Caco-2 (cell line): ENCODE measurements around the gene ERBB4. TPM values are rescaled to one million over a fixed set of nuclear protein-coding genes. Genes with fewer than 3 reads are reported as not detected.

Source experiments
- BruUV-seq: library from RNA; stranded (reverse); fragments of 400-500 nt; replicated peaks from 2 replicates; lab custom pipeline; 2021; lab: Mats Ljungman, UMichigan
- CTCF ChIA-PET: fragments of 300-600 bp; sonication (Branson Sonifier 250); formaldehyde crosslinking; loops from one replicate; lab custom pipeline; 2022; ENCODE audit warnings: antibody characterized with exemption; lab: Charles Lee
- POLR2A ChIA-PET: fragments of 300-600 bp; sonication (Branson Sonifier 250); formaldehyde crosslinking; loops from one replicate; lab custom pipeline; 2022; ENCODE audit warnings: antibody characterized with exemption; lab: Charles Lee
- DNase-seq, 2 experiments: peaks; one replicate each; pipeline versions ENCODE4 v3.0.0 to v3.0.0-alpha.2; 2020 to 2022
- H3K27me3 ChIP-seq: replicated peaks from 2 replicates; pipeline ENCODE4 v1.6.0; 2011; ENCODE audit warnings: low read length; ENCODE audit not compliant: control insufficient read depth, insufficient read depth
- H3K36me3 ChIP-seq: 2 replicates; pipeline ENCODE4 v1.5.1; 2011; ENCODE audit warnings: low read length; ENCODE audit not compliant: control insufficient read depth, insufficient read depth
- H3K4me1 ChIP-seq: fragments of 250-450 bp; sonication (Bioruptor Pico); 2 replicates; pipeline ENCODE4 v1.5.1; 2020; ENCODE audit warnings: mild to moderate bottlenecking
- H3K4me3 ChIP-seq: 2 replicates; pipeline ENCODE4 v1.5.1; 2011; ENCODE audit warnings: low read depth, mild to moderate bottlenecking, control low read depth, low read length
- H3K9me3 ChIP-seq: fragments of 250-450 bp; sonication (Bioruptor Pico); 2 replicates; pipeline ENCODE4 v1.5.1; 2020; ENCODE audit warnings: mild to moderate bottlenecking, moderate library complexity
- H3K27ac Mint-ChIP-seq: one replicate; pipeline ENCODE4 v1.8.0; 2022; ENCODE audit warnings: mixed read lengths; ENCODE audit not compliant: unreplicated experiment
- H3K27me3 Mint-ChIP-seq: one replicate; pipeline ENCODE4 v1.8.0; 2022; ENCODE audit warnings: mixed read lengths; ENCODE audit not compliant: insufficient read depth, unreplicated experiment
- H3K36me3 Mint-ChIP-seq: one replicate; pipeline ENCODE4 v1.8.0; 2022; ENCODE audit warnings: mild to moderate bottlenecking, mixed read lengths; ENCODE audit not compliant: insufficient read depth, unreplicated experiment
- H3K4me1 Mint-ChIP-seq: one replicate; pipeline ENCODE4 v1.8.0; 2022; ENCODE audit warnings: low read depth, mixed read lengths; ENCODE audit not compliant: unreplicated experiment
- H3K4me3 Mint-ChIP-seq: one replicate; pipeline ENCODE4 v1.8.0; 2022; ENCODE audit warnings: mild to moderate bottlenecking, moderate library complexity, mixed read lengths; ENCODE audit not compliant: unreplicated experiment
- H3K9me3 Mint-ChIP-seq: one replicate; pipeline ENCODE4 v1.8.0; 2022; ENCODE audit warnings: mixed read lengths; ENCODE audit not compliant: unreplicated experiment
- CTCF ChIP-seq, 2 experiments: fragments of 200-600 bp in 1 of 2; IDR thresholded peaks; 1 replicate in 1 of 2; 2 replicates in 1 of 2; pipeline versions ENCODE4 v1.5.1 to v1.8.0; 2011 to 2022; ENCODE audit warnings: antibody characterized with exemption in 1 of 2, control low read depth in 1 of 2, inconsistent platforms in 1 of 2, low read depth in 1 of 2, low read length in 1 of 2, mild to moderate bottlenecking in 1 of 2, moderate library complexity in 1 of 2; ENCODE audit not compliant: insufficient read depth in 1 of 2, severe bottlenecking in 1 of 2, unreplicated experiment in 1 of 2
- intact Hi-C: fragments of 100-400 bp; cut with micrococcal nuclease; formaldehyde crosslinking; loops from one replicate; pipeline ENCODE4 v1.10.0; 2022; ENCODE audit not compliant: unreplicated experiment
- total RNA-seq: library from RNA; stranded (reverse); gene quantifications from 2 replicates; pipeline ENCODE4 v1.2.3, GENCODE V29; 2022

The ERBB4 gene
- total RNA-seq, 1 experiment from 2014 or later = not detected

GRCh38 chr2:211854832-211855231, 683.8 kb downstream of the ERBB4 start:
- H3K4me1 ChIP-seq = no peaks in the 10 kb centered on the region

DNA sequence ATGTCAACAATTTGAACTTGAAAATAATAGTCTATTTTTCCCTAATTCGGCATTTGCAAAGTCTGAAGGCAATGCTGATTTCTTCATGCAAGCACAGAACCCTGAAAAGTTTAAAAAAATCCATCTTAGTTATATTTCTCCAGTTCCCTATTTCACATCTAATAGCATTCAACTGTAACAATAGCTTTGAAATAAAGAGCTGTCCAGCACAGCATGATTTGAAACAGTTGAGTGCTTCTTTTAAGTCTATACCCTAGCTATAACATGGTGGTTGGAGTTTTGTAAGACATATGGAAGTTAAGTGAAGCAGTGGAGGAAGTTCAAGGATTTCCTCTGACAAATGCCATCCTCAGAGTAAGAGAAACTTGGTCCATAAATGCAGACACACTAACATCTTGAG, 691.9 kb downstream of the ERBB4 start:
- ChIA-PET POLR2A (no interaction called here), CTCF (no interaction called here)
- no TSS peak for BruUV-seq
- no peak overlapping the region for H3K27ac Mint-ChIP-seq
- H3K27me3 ChIP-seq = no peaks in the 10 kb centered on the region
- H3K4me3 Mint-ChIP-seq = no peak overlapping the region
- H3K27me3 Mint-ChIP-seq = no peaks in the 10 kb centered on the region
- DNase-seq = no peak
- H3K4me1 ChIP-seq = no peaks in the 10 kb centered on the region
- H3K4me1 Mint-ChIP-seq = no peaks in the 10 kb centered on the region
- no peak for TF ChIP-seq CTCF (IDR thresholded peaks at IDR 0.05; ENCODE audit: insufficient read depth in 1 of 2, low read depth in 1 of 2, low read length in 1 of 2, severe bottlenecking in 1 of 2, unreplicated experiment in 1 of 2)
- H3K36me3 Mint-ChIP-seq = no peaks in the 10 kb centered on the region
- no peaks in the 10 kb centered on the region for H3K9me3 Mint-ChIP-seq
- H3K36me3 ChIP-seq = no peaks in the 10 kb centered on the region
- H3K4me3 ChIP-seq = no peak overlapping the region
- intact Hi-C loops = no loop called here
- no peaks in the 10 kb centered on the region for H3K9me3 ChIP-seq

More at GRCh38 chr2:211854832-211855231, 683.8 kb downstream of the ERBB4 start:
- DNase-seq = no peak
- ChIA-PET CTCF (no interaction called here), POLR2A (no interaction called here)
- H3K4me3 Mint-ChIP-seq = no peak overlapping the region
- H3K36me3 Mint-ChIP-seq = no peaks in the 10 kb centered on the region
- Histone ChIP-seq H3K36me3 (no peaks in the 10 kb centered on the region), H3K9me3 (no peaks in the 10 kb centered on the region), H3K4me3 (no peak overlapping the region), H3K27me3 (no peaks in the 10 kb centered on the region)
- H3K9me3 Mint-ChIP-seq = no peaks in the 10 kb centered on the region
- intact Hi-C loops = no loop called here
- no peak overlapping the region for H3K27ac Mint-ChIP-seq
- H3K27me3 Mint-ChIP-seq = no peaks in the 10 kb centered on the region
- no peaks in the 10 kb centered on the region for H3K4me1 Mint-ChIP-seq
- TF ChIP-seq CTCF (IDR thresholded peaks at IDR 0.05; ENCODE audit: insufficient read depth in 1 of 2, low read depth in 1 of 2, low read length in 1 of 2, severe bottlenecking in 1 of 2, unreplicated experiment in 1 of 2) = no peak
- BruUV-seq = no TSS peak

- Histone ChIP-seq H3K4me1 (no peaks in the 10 kb centered on the region), H3K4me3 (no peak overlapping the region), H3K36me3 (no peaks in the 10 kb centered on the region), H3K27me3 (no peaks in the 10 kb centered on the region), H3K9me3 (no peaks in the 10 kb centered on the region)
- ChIA-PET POLR2A (no interaction called here), CTCF (no interaction called here)
- Mint-ChIP-seq H3K36me3 (no peaks in the 10 kb centered on the region), H3K4me1 (no peaks in the 10 kb centered on the region), H3K27ac (no peak overlapping the region), H3K4me3 (no peak overlapping the region), H3K9me3 (no peaks in the 10 kb centered on the region), H3K27me3 (no peaks in the 10 kb centered on the region)
- DNase-seq = no peak
- BruUV-seq = no TSS peak
- TF ChIP-seq CTCF (IDR thresholded peaks at IDR 0.05; ENCODE audit: insufficient read depth in 1 of 2, low read depth in 1 of 2, low read length in 1 of 2, severe bottlenecking in 1 of 2, unreplicated experiment in 1 of 2) = no peak
- intact Hi-C loops = no loop called here
Observed at GRCh38 chr2:211846036-211846400, 692.6 kb downstream of the ERBB4 start.
